Glomerular visceral epithelial cell (primary cell): ENCODE measurements around the gene IL17C.

Source experiments
- DNase-seq: peaks from one replicate; pipeline ENCODE4 v3.0.0-alpha.2; 2016; ENCODE audit errors: extremely low spot score

Gene IL17C

DNA sequence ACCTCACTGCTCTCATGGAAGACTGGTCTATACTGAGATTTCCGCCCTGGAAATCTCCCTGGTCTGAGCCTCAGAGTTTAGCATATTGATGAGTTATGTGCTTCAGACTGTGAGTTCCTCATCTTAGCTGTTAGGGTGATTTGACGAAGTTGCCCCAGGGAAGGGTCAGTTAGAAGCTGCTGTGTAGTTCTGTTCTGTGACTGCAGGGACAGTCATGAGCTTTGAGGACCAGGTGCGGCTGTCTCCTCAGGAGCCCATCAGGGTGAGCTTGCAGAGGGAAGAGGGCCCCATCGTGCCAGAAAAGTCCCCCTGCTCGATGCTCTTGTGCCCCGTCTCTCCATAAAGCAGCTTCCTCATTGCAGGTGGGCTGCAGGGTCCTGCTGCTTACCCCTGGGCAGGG is 28.3 kb upstream of the IL17C start:
- DNase-seq, result no peak

DNA sequence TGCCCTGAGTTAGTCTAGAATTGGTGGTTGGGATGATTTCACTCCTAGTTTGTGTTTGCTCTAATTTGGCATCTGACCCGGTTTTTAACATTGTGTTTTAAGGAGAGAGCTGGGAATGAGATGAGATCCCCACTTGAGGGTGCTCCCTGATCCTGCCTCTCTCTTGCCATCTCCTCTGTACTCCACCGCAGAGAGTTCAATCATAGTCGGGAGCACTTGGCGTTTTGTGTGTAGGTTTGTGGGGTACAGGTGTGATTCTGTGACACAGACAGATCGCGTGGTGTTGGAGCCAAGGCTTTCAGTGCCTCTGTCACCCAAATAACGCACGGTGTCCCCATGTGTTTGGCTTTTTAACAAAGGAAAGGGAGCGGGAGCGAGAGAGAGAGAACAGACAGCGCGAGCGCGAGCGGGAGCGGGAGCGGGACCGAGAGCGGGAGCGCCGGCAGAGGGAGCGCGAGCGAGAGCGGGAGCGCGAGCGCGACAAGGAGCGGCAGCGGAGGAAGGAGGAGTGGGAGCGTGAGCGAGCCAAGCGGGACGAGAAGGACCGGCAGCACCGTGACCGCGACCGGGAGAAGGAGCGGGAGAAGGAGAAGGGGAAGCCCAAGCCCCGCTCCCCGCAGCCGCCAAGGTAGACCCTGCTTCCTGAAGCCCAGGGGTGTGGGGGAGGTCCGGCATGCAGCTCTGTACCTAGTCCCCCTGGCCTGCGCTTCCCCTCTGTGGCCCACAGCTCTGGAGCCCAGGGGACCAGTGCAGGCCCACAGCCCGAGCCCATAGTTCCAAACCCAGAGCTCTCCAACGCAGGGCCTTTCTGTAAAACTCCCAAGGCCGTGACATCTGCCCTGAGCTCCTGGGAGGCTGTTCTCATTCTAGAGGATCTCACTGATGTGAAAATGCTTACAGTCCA is 27.2 kb upstream of the IL17C start:
- DNase-seq, result no peak

DNA sequence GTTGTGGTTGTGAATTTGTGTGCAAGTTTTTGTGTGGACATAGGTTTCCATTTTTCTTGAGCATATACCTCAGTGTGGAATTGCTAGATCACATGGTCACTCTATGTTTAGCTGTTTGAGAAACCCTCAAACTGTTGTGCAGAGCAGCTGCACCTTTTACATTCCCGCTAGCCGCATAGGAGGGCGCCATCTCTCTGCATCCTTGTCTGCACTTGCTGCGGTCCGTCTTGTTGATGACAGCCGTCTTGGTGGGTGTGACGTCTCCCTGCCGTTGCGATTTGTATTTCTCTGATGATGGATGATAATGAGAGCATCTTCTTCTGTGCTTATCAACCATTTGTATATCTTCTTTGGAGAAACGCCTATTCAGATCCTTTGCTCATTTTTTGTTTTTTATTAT is 25.1 kb upstream of the IL17C start:
- DNase-seq, result no peak

DNA sequence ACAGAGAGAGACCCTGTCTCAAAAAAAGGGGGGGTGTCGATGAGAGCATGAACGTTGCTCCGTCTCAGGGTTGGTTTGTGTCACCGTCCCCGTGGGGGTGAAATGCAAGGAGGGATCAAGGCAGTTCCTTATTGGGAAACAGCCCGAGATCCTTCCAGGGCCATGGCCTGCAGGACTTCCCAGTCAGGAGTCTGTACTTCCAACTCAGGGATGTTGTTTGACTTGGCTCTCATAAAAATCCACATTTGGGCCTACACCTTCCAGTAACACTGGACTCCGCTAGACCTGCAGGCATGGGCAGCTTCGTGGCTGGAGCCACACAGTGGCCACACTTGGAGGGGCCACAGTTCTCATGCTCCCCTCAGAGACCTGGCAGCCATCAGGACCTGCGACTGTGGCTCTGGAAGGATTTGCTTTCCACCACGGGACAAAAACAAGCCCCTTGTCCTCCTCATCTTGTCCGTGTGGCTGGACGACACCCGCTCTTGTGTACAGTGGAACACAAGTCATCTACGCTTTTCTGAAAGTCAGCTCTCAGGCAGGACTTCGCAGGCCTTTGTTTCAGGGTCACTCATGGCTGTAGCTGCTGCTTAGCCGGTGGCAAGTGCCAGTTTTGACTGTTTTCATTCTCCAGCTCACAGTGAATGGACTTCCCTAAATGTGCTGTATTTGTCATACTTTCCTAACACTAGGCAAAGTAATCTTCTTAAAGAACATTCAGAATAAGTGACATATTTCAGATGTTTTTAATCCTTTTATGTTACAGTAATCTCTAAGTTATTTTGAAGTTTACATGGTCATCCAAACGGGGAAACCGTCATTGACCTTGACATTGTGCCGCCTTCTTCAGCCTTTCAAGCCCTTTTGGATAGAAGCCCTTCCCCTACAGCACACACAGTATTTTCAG is 24.2 kb upstream of the IL17C start:
- no peak for DNase-seq

DNA sequence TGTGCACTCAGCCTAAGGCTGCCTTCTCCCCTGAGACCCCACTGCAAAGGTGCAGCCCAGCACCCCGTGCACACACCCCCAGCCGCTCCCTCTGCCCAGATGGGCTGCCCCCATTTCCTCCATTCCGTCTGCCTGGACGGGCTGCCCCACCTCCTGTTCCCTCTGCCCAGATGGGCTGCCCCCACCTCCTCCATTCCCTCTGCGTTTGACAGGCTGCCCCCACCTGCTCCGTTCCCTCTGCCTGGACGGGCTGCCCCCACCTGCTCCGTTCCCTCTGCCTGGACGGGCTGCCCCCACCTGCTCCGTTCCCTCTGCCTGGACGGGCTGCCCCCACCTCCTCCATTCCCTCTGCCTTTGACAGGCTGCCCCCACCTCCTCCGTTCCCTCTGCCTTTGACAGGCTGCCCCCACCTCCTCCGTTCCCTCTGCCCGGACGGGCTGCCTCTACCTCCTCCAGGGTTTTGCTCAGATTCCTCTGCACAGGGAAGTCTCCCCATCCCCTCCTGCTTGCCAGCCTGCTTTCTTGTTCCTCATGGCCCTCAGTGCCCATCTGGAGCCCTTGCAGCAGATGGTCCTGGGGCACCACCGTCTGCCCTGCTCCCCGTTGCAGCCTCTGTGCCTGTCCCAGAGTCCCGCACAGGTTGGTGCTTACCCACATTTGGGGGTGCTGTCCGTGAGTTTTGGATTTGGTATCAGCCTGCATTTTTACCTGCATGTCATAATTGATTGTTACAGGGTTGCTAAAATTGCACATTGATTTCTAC is 23.4 kb upstream of the IL17C start:
- no peak for DNase-seq

DNA sequence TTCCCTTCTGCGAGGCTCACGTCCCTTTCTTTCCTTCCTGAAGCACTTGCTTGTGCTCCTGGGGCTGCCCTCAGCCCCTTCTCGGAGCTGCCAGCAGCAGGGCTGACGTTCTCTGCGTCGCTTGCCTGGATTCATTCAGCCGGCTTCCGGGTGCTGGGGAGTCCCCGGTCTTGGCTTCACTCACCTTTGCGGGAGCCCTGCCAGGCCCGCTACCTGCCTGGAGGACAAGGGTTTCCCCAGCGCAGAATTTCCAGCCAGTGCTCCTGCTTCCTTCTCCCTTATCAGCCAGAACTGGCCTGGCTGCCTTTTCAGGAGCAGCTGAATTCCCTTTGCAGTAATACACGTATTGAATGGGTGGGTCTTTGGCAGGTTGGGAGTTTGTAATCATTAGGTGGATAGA is 22.1 kb upstream of the IL17C start:
- DNase-seq, result no peak

DNA sequence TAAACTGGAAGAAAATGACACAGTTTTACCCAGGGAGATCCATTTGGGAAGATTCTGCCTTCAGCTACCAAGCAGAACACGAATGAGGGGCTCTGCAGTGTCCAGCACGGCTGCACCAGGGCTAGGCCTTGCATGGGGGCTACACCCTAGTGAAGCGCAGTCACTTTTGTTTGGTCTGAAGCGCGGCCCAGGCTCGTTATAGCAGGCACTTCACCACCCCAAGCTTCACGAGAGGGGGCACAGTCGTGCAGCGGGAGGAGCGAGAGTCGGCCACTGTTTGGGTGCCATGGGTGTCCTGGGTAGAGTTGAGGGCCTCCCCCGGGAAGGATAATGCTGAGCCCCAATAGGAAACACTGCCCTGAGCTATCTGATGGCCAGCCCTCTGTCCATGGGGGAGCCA is 21.6 kb upstream of the IL17C start:
- no peak for DNase-seq

DNA sequence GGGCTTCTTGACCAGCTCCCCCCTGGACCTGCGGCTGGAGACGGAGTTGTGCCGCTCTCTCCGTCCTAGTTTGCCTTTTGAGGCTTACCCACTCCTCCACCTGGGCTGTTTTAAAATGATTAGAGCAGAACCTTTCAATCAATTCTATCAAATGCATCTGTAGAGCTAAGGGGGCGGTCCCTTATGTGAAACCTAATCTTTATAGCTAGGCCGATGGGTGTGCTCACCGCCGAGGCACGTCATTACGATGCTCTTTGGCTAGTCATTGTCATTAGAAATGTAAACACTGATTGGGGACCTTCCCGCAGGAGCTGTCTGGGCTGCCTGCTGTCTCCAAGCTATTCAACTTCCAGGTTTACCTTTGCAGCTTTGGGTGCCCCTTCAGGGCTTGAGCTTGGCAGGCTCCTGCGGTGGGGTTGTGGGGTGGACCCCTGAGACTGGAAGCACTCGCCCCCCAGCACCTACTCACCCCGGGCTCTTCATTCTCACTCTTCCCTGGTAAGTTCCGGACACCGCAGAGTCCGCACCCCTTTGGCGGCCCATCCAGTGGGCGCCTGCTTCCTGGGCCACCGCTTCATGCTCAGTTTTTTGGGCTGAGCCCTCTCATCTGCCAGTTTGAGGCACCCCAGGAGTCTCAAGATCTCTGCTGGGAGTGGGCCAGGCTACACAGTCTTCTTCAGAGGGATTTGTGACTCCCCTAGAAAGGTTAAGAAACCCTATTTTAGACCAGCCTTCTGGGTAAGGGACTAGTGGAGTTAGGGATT is 20.9 kb upstream of the IL17C start:
- DNase-seq, result no peak

DNA sequence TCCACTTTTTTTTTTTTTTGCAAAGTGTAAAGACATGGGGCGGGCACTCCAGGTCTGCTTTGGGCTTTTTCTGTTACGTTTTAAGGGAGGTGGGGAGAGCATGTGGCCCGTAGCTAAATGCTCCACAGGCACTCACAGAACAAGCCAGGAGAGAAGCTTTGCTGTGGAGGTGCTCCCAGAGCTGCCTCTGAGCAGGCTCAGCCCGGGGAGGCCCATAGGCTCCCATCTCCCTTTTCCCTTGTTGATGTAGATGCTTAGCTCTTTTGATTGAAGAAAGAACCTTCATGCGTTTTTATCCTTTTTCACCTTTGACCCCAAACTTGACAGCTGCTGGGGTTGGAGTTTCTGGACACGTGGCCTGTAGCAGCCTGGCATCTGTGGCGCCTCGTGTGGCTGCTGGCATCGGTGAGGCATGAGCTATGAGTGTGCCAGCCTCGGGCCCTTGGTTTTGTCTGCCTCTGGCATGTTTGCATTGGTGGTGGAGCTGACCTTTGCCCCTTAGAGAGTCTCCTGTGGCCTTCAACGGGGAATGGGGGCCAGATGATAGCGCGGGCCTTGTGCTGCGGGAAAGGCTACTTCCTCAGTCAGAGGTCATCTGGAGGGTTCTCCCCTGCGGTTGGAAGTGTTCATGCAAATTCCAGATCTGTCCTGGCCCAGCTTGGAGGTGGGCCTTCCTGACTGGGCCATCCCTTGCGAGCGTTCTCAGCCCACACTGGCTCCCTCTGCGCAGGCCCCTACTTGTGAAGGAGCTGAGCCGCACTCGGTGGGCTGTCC is 20.0 kb upstream of the IL17C start:
- no peak for DNase-seq

DNA sequence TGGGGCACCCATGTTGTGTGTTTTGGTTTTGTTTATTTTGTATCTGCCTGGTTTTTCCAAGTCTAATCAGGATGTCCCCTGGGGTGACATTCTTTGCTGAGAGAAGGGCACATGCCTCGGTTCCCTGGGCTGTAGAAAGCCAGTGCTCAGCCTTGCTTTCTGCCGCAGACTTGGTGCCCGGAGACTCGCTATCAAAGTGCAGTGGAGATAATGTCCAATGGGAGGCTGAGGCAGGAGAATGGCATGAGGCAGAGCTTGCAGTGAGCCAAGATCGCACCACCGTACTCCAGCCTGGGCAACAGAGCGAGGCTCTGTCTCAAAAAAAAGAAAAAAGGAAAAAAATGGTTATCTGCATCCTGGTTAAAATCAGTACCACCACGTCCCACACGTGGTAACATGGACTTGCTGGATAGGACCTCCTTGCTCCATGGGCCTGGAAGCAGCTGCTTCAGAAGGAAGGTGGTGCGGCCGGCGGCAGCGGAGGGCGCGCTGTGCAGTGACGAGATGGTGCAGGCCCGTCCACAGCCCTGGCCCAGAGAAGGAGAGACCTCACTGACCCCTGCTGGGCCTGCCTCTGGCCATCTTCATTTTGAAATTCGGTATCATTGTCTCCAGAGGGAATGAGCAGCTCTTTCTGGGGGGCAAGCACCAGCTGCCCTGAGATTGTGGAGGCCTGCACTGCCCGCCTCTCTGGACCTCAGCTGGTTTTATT is 19.3 kb upstream of the IL17C start:
- DNase-seq, result no peak

DNA sequence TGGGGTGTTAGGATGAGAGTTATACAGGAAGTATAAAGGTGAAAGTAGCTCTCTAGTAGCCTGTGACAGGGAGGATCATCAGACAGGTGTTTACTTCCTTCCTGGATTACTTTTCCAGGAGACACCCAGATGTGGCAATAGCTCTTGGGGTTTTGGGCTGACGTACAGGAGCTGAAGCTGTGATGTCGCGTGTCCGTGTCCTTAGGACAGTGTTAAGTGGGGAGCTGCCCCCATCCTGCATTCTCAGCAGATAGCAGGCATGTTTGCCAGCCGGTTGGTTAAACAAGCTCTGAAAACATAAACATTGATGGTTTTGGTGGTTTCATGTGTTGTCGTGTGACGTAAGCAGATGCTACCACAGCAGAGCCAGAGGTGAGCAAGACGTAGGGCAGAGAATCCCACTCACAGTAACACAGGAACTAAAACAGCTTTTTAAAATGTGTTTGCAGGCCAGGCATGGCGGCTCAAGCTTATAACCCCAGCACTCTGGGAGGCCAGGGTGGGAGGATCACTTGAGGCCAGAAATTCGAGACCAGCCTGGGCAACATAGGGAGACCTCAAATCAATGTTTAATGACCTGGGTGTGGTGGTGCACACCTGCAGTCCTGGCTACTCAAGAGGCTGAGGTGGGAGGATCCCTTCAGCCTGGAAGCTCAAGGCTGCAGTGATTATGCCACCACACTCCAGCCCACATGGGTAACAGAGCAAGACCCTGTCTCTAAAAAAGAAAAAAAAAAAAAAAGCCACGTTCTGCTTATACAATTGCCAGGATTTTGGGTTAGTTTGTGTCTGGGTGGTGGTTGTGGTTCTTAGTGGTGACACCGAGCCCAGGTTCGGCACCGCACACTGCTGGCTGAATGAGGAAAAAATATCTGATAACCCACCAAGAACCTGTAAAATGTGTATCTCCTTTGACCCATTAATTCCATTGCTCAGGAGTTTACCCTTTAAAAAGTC is 18.2 kb upstream of the IL17C start:
- no peak for DNase-seq

DNA sequence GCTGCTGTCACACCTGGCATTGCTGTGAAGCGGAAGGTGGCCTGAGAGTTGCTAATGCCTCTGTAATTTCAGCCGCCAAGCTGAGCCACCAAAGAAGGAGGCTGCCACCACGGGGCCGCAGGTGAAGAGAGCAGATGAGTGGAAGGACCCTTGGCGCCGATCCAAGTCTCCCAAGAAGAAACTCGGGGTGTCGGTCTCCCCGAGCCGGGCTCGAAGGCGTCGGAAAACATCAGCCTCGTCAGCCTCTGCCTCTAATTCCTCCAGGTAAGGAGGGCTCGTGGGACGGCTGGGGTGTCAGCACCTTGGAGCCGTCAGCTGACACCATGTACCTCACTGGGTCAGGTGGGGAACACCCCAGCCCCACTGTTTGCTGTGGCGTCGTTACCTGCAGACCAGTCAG is 16.2 kb upstream of the IL17C start:
- DNase-seq, result no peak

DNA sequence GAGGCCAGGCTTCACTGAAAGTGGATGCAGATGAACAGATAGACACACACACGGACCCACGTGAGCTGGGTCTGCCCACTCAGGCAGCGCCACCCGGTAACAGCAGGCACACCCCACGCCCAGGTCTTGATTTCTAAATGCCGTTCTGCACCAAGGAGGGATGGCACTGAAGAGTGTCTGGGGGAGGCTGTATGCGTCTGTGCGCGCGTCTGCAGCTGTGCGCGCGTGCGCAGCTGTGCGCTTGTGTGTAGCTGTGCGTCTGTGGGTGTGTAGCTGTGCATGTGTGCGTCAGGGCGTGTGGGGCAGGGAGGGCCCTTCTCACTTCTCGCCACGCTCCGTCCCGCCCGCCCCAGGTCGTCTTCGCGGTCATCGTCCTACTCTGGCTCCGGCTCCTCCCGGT is 15.5 kb upstream of the IL17C start:
- DNase-seq, result no peak

DNA sequence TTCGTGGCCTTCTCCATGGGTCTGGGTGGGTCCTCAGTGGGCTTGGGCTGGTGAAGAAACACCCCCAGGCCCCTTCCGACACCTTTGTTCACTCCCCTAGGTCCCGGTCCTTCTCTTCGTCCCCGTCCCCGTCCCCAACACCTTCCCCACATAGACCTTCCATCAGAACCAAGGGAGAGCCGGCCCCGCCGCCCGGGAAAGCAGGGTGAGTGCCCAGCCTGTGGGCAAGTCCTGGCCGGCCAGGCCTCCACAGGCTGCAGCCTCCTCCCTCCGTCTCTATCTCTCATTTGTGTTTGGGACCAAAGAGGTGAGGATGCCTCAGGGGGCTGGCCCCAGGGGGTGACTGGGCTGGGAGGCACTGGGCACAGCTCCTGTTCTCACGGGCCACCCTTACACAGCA is 14.5 kb upstream of the IL17C start:
- no peak for DNase-seq

DNA sequence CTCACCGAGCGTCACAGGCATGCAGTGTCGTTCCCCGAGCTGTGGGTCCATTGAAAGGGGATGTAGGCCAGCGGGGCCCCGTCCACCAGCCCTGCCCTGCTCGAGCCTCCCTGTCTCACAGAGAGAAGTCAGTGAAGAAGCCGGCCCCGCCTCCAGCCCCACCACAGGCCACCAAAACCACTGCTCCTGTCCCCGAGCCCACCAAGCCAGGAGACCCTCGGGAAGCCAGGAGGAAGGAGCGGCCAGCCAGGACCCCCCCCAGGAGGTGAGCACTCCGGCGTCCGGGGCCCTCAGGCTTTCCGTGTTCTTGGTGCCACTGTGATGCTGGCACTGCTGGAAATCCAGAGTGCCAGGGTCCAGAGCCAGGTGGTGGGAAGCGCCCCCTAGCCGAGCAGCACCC is 13.9 kb upstream of the IL17C start:
- no peak for DNase-seq

DNA sequence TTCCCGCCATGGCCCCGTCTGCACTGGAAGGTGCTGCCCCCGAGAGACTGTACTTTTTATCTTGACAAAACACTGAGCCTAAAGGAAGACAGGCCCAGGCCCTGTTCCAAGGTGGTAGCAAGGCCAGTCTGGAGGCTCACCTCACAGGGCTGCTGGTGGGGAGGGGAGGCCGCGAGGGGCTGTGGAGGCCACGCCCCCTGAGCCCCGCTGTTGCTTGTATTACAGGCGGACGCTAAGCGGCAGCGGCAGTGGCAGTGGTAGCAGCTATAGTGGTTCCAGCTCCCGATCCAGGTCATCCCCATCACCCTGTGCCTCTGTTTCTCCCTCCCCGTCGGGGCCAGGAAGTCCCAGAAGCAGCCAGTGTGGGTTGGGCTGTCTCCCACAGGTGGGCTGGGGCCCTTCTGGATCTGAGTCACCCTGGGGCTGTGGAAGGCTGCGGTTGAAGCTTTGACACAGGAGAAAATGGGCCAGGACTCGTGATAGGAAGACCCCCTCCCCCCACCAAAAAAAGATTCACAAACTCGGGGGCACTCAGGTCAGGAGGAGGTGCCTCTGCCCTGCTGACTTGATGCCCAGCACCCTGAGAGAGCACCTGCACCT is 13.3 kb upstream of the IL17C start:
- no peak for DNase-seq

DNA sequence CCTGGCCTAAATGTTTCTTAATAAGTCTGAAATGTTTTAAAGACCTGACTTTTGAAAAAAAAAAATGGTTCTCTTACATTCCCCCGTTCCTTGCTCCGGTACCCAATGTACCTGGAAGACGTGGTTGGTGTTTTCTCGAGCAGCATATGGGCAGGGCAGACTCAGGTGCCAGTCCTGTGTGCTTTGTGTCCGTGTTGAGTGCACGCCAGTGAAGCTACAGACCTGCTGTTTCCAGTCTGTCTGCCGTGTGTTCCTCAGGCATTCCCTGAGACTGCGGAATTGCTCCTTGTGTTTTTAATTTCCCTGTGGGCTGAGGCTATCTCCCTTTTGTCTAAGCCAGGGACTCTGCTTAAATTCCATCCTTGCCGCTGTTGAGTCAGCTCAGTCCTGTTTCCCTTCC is 11.7 kb upstream of the IL17C start:
- DNase-seq, result no peak
